ENCODE data around the gene CD48. TPM values are rescaled to one million over a fixed set of nuclear protein-coding genes. Genes with fewer than 3 reads are reported as not detected.

The CD48 gene
- polyA plus RNA-seq, 2 donors: 3.3 to 4.6 TPM

GRCh38 chr1:160672789-160673695, 38.6 kb downstream of the CD48 start:
- 50 to 56% methylated on average over 6 of the region's 6 CpGs for WGBS, 2 donors

DNA sequence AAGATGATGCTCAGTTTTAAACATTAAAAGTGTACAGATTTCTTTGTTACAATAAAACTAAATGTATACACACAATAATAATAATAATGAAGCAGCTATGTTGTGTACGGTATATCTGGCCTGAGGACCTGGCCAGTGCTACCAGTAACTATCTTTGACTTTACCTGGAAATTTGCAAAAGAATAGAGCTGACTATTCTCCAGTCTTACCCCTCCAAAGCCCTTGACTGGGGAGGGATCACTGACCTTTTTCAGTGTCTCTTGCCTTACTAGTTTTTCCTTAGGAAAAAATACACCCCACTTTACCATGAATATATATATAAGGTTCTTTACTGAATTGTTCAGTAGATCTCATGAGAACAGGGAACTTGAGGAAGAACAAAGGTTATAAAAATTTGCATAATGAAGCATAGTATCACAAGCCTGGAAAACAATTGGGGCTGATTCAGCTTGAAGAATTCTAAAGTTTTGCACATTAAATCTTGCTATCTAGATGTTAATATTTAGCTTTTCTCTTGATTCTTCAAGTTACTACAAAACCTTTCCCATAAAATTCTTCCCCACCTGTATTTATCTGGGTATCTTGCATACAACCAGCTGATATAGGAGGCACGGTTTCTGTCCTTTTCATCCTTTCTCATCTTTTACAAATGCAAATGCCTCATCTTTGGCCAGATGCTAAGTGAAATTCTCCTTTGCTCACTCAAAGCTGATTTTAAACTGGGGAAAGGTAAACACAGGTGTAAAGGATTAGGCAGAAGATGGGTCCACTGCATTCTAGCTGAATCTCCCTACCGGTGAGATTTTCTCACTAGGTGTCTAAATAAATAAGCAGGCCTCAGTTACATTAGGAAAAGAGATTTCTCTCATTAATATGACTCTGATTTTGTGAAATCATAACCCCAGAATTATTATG, 39.8 kb downstream of the CD48 start:
- Histone ChIP-seq H3K27me3 (ENCODE audit: control insufficient read depth in 1 of 2, insufficient read depth in 2 of 2, low read length in 2 of 2) (peaks cover 0 to 4% of the 10 kb centered on the region in 2 donors), H3K9me3 (ENCODE audit: control insufficient read depth in 2 of 2, insufficient read depth in 1 of 2, low read depth in 1 of 2, low read length in 1 of 2) (peaks cover 2 to 3% of the 10 kb centered on the region in 2 donors), H3K4me1 (ENCODE audit: control insufficient read depth in 2 of 2, insufficient read depth in 2 of 2, low read length in 1 of 2) (peaks cover 0 to 3% of the 10 kb centered on the region in 2 donors), H3K27ac (ENCODE audit: low read depth in 2 of 2, low read length in 1 of 2) (no peak overlapping the region), H3K4me3 (ENCODE audit: low read depth in 1 of 2, low read length in 2 of 2) (no peak overlapping the region), H3K36me3 (ENCODE audit: control insufficient read depth in 2 of 2, insufficient read depth in 2 of 2, low read length in 1 of 2) (no peaks in the 10 kb centered on the region)
- WGBS, 2 donors: 53 to 61% methylated on average over 3 of the region's 3 CpGs

More at GRCh38 chr1:160672789-160673695, 38.6 kb downstream of the CD48 start:
- Histone ChIP-seq H3K36me3 (ENCODE audit: control insufficient read depth in 2 of 2, insufficient read depth in 2 of 2, low read length in 1 of 2) (no peaks in the 10 kb centered on the region), H3K4me1 (ENCODE audit: control insufficient read depth in 2 of 2, insufficient read depth in 2 of 2, low read length in 1 of 2) (peaks cover 0 to 3% of the 10 kb centered on the region in 2 donors), H3K9me3 (ENCODE audit: control insufficient read depth in 2 of 2, insufficient read depth in 1 of 2, low read depth in 1 of 2, low read length in 1 of 2) (peaks cover 2 to 3% of the 10 kb centered on the region in 2 donors), H3K4me3 (ENCODE audit: low read depth in 1 of 2, low read length in 2 of 2) (no peak overlapping the region), H3K27ac (ENCODE audit: low read depth in 2 of 2, low read length in 1 of 2) (no peak overlapping the region), H3K27me3 (ENCODE audit: control insufficient read depth in 1 of 2, insufficient read depth in 2 of 2, low read length in 2 of 2) (peaks cover 0 to 4% of the 10 kb centered on the region in 2 donors)

DNA sequence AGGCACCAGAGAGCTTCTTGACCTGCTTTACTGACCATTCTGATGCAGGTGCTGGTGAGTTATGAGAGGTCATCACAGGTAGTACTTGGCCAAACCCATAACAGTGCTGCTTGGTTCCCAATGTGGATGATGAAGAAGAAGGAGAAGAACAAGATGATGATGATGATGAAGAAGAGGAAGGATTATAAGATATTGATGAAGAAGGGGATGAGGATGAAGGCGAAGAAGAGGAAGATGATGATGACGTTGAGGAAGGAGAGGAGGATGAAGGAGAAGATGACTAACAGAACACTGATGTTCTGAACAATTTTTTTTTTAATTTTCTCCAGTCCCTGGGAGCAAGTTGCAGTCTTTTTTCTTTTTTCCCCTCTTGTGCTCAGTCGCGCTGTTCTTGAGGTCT, 40.9 kb downstream of the CD48 start:
- Histone ChIP-seq H3K9me3 (ENCODE audit: control insufficient read depth in 2 of 2, insufficient read depth in 1 of 2, low read depth in 1 of 2, low read length in 1 of 2) (peaks cover 2 to 3% of the 10 kb centered on the region in 2 donors), H3K27me3 (ENCODE audit: control insufficient read depth in 1 of 2, insufficient read depth in 2 of 2, low read length in 2 of 2) (peaks cover 0 to 4% of the 10 kb centered on the region in 2 donors), H3K27ac (ENCODE audit: low read depth in 2 of 2, low read length in 1 of 2) (no peak overlapping the region), H3K36me3 (ENCODE audit: control insufficient read depth in 2 of 2, insufficient read depth in 2 of 2, low read length in 1 of 2) (no peaks in the 10 kb centered on the region), H3K4me3 (ENCODE audit: low read depth in 1 of 2, low read length in 2 of 2) (no peak overlapping the region), H3K4me1 (ENCODE audit: control insufficient read depth in 2 of 2, insufficient read depth in 2 of 2, low read length in 1 of 2) (no peaks in the 10 kb centered on the region)
- 87 to 88% methylated on average over 4 of the region's 4 CpGs for whole genome bisulfite sequencing, 2 donors

- H3K9me3 ChIP-seq (ENCODE audit: control insufficient read depth in 2 of 2, insufficient read depth in 1 of 2, low read depth in 1 of 2, low read length in 1 of 2): peaks cover 2 to 3% of the 10 kb centered on the region in 2 donors
- H3K36me3 ChIP-seq (ENCODE audit: control insufficient read depth in 2 of 2, insufficient read depth in 2 of 2, low read length in 1 of 2): no peaks in the 10 kb centered on the region
- H3K4me3 ChIP-seq (ENCODE audit: low read depth in 1 of 2, low read length in 2 of 2): no peak overlapping the region
- H3K27me3 ChIP-seq (ENCODE audit: control insufficient read depth in 1 of 2, insufficient read depth in 2 of 2, low read length in 2 of 2): peaks cover 0 to 4% of the 10 kb centered on the region in 2 donors
- 97 to 98% methylated on average over 20 of the region's 20 CpGs for WGBS, 2 donors
- H3K4me1 ChIP-seq (ENCODE audit: control insufficient read depth in 2 of 2, insufficient read depth in 2 of 2, low read length in 1 of 2): no peaks in the 10 kb centered on the region
- H3K27ac ChIP-seq (ENCODE audit: low read depth in 2 of 2, low read length in 1 of 2): no peak overlapping the region
Observed at GRCh38 chr1:160669802-160670201, 41.8 kb downstream of the CD48 start.

GRCh38 chr1:160669276-160669675, 42.3 kb downstream of the CD48 start:
- no peaks in the 10 kb centered on the region for H3K4me1 ChIP-seq (ENCODE audit: control insufficient read depth in 2 of 2, insufficient read depth in 2 of 2, low read length in 1 of 2)
- no peak overlapping the region for H3K4me3 ChIP-seq (ENCODE audit: low read depth in 1 of 2, low read length in 2 of 2)
- H3K27me3 ChIP-seq (ENCODE audit: control insufficient read depth in 1 of 2, insufficient read depth in 2 of 2, low read length in 2 of 2): peaks cover 0 to 4% of the 10 kb centered on the region in 2 donors
- H3K27ac ChIP-seq (ENCODE audit: low read depth in 2 of 2, low read length in 1 of 2): no peak overlapping the region
- no peaks in the 10 kb centered on the region for H3K36me3 ChIP-seq (ENCODE audit: control insufficient read depth in 2 of 2, insufficient read depth in 2 of 2, low read length in 1 of 2)
- H3K9me3 ChIP-seq (ENCODE audit: control insufficient read depth in 2 of 2, insufficient read depth in 1 of 2, low read depth in 1 of 2, low read length in 1 of 2): peaks cover 2 to 3% of the 10 kb centered on the region in 2 donors

DNA sequence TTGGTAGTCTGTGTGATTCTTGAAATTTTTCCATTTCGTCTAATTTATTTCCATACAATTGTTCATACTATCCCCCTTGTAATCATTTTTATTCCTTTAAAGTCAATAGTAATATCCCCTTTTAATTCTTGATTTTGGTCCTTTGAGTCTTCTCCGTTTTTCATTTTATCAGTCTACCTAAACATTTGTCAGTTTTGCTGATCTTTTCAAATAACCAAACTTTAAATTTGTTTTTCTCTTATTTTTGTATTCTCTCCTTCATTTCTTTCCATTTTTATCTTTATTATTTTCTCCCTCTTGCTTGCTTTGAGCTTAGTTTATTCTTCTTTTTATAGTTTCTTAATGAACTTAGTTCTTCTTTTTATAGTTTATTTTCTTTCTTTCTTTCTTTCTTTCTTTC, 43.7 kb downstream of the CD48 start:
- WGBS, 2 donors: 88 to 89% methylated on average over 2 of the region's 2 CpGs
- Histone ChIP-seq H3K4me1 (ENCODE audit: control insufficient read depth in 2 of 2, insufficient read depth in 2 of 2, low read length in 1 of 2) (no peaks in the 10 kb centered on the region), H3K36me3 (ENCODE audit: control insufficient read depth in 2 of 2, insufficient read depth in 2 of 2, low read length in 1 of 2) (no peaks in the 10 kb centered on the region), H3K27ac (ENCODE audit: low read depth in 2 of 2, low read length in 1 of 2) (no peak overlapping the region), H3K9me3 (ENCODE audit: control insufficient read depth in 2 of 2, insufficient read depth in 1 of 2, low read depth in 1 of 2, low read length in 1 of 2) (peaks cover 2 to 3% of the 10 kb centered on the region in 2 donors), H3K27me3 (ENCODE audit: control insufficient read depth in 1 of 2, insufficient read depth in 2 of 2, low read length in 2 of 2) (peaks cover 0 to under 1% of the 10 kb centered on the region in 2 donors), H3K4me3 (ENCODE audit: low read depth in 1 of 2, low read length in 2 of 2) (no peak overlapping the region)

- 56 to 57% methylated on average over 3 of the region's 3 CpGs for WGBS, 2 donors
- H3K4me1 ChIP-seq (ENCODE audit: control insufficient read depth in 2 of 2, insufficient read depth in 2 of 2, low read length in 1 of 2): no peaks in the 10 kb centered on the region
- no peaks in the 10 kb centered on the region for H3K36me3 ChIP-seq (ENCODE audit: control insufficient read depth in 2 of 2, insufficient read depth in 2 of 2, low read length in 1 of 2)
- H3K27ac ChIP-seq (ENCODE audit: low read depth in 2 of 2, low read length in 1 of 2): no peak overlapping the region
- H3K27me3 ChIP-seq (ENCODE audit: control insufficient read depth in 1 of 2, insufficient read depth in 2 of 2, low read length in 2 of 2): no peaks in the 10 kb centered on the region
- peaks cover 2 to 3% of the 10 kb centered on the region in 2 donors for H3K9me3 ChIP-seq (ENCODE audit: control insufficient read depth in 2 of 2, insufficient read depth in 1 of 2, low read depth in 1 of 2, low read length in 1 of 2)
- no peak overlapping the region for H3K4me3 ChIP-seq (ENCODE audit: low read depth in 1 of 2, low read length in 2 of 2)
Observed at GRCh38 chr1:160666079-160666442, 45.6 kb downstream of the CD48 start.

- Histone ChIP-seq H3K27ac (ENCODE audit: low read depth in 2 of 2, low read length in 1 of 2) (no peak overlapping the region), H3K27me3 (ENCODE audit: control insufficient read depth in 1 of 2, insufficient read depth in 2 of 2, low read length in 2 of 2) (no peaks in the 10 kb centered on the region), H3K4me3 (ENCODE audit: low read depth in 1 of 2, low read length in 2 of 2) (no peak overlapping the region), H3K36me3 (ENCODE audit: control insufficient read depth in 2 of 2, insufficient read depth in 2 of 2, low read length in 1 of 2) (no peaks in the 10 kb centered on the region), H3K9me3 (ENCODE audit: control insufficient read depth in 2 of 2, insufficient read depth in 1 of 2, low read depth in 1 of 2, low read length in 1 of 2) (peaks cover 2 to 3% of the 10 kb centered on the region in 2 donors), H3K4me1 (ENCODE audit: control insufficient read depth in 2 of 2, insufficient read depth in 2 of 2, low read length in 1 of 2) (no peaks in the 10 kb centered on the region)
- 27 to 34% methylated on average over 6 of the region's 6 CpGs for WGBS, 2 donors
Observed at GRCh38 chr1:160665330-160666078, 46.1 kb downstream of the CD48 start.

- Histone ChIP-seq H3K27ac (ENCODE audit: low read depth in 2 of 2, low read length in 1 of 2) (no peak overlapping the region), H3K36me3 (ENCODE audit: control insufficient read depth in 2 of 2, insufficient read depth in 2 of 2, low read length in 1 of 2) (no peaks in the 10 kb centered on the region), H3K4me1 (ENCODE audit: control insufficient read depth in 2 of 2, insufficient read depth in 2 of 2, low read length in 1 of 2) (no peaks in the 10 kb centered on the region), H3K9me3 (ENCODE audit: control insufficient read depth in 2 of 2, insufficient read depth in 1 of 2, low read depth in 1 of 2, low read length in 1 of 2) (no peaks in the 10 kb centered on the region), H3K27me3 (ENCODE audit: control insufficient read depth in 1 of 2, insufficient read depth in 2 of 2, low read length in 2 of 2) (no peaks in the 10 kb centered on the region), H3K4me3 (ENCODE audit: low read depth in 1 of 2, low read length in 2 of 2) (no peak overlapping the region)
- WGBS, 2 donors: 63 to 65% methylated on average over 3 of the region's 3 CpGs
Observed at GRCh38 chr1:160664573-160665051, 47.0 kb downstream of the CD48 start.

Data from esophagus (tissue), 2 donors.